ENCODE measurements around the gene FBP2.

Gene FBP2

GRCh38 chr9:94525396-94526035 lies 68.1 kb downstream of the FBP2 start:
- no peak for TF ChIP-seq ZFX (IDR thresholded peaks at IDR 0.05)
- TF ChIP-seq, protein P1, sequence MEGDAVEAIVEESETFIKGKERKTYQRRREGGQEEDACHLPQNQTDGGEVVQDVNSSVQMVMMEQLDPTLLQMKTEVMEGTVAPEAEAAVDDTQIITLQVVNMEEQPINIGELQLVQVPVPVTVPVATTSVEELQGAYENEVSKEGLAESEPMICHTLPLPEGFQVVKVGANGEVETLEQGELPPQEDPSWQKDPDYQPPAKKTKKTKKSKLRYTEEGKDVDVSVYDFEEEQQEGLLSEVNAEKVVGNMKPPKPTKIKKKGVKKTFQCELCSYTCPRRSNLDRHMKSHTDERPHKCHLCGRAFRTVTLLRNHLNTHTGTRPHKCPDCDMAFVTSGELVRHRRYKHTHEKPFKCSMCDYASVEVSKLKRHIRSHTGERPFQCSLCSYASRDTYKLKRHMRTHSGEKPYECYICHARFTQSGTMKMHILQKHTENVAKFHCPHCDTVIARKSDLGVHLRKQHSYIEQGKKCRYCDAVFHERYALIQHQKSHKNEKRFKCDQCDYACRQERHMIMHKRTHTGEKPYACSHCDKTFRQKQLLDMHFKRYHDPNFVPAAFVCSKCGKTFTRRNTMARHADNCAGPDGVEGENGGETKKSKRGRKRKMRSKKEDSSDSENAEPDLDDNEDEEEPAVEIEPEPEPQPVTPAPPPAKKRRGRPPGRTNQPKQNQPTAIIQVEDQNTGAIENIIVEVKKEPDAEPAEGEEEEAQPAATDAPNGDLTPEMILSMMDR (conservative IDR thresholded peaks at IDR 0.05) = no peak
- no peak overlapping the region for H3K27ac ChIP-seq

- H3K27ac ChIP-seq = no peak overlapping the region
- TF ChIP-seq, protein P1 (conservative IDR thresholded peaks at IDR 0.05) = no peak
- no peak for TF ChIP-seq ZFX (IDR thresholded peaks at IDR 0.05)
Measured at GRCh38 chr9:94517254-94517653, 76.4 kb downstream of the FBP2 start.

DNA sequence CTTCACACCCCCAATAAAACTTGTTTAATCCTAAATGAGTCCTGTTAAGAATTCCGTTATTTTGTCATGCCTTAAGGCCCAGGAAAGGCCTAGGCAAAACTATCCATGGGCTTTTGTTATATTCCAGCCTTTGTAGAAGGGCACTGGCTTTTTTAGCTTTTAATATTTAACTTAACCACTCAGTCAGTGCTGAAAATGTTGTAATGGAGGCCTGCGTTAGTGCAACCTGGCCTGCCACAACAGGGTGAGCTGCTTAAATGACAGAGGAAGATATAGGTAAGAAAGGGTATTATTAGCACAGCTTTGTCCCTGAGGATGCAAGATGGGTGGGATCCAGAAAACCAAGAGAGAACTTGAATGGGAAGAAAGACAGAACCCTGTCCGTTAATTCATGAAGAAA lies 78.9 kb downstream of the FBP2 start:
- no peak overlapping the region for H3K27ac ChIP-seq
- no peak for TF ChIP-seq ZFX (IDR thresholded peaks at IDR 0.05)
- TF ChIP-seq, protein P1 (conservative IDR thresholded peaks at IDR 0.05) = no peak

GRCh38 chr9:94511955-94512265 lies 81.7 kb downstream of the FBP2 start:
- H3K27ac ChIP-seq = no peak overlapping the region
- TF ChIP-seq, protein P1 (conservative IDR thresholded peaks at IDR 0.05) = no peak
- TF ChIP-seq ZFX (IDR thresholded peaks at IDR 0.05) = no peak

GRCh38 chr9:94511134-94511954 lies 82.3 kb downstream of the FBP2 start:
- H3K27ac ChIP-seq = no peak overlapping the region
- TF ChIP-seq, protein P1 (conservative IDR thresholded peaks at IDR 0.05) = no peak
- TF ChIP-seq ZFX (IDR thresholded peaks at IDR 0.05) = no peak

All from C4-2B (cell line).